ENCODE results near the gene GLDC. TPM values are rescaled to one million over a fixed set of nuclear protein-coding genes. Genes with fewer than 3 reads are reported as not detected.

The GLDC gene
- total RNA-seq, 1 donor from 2014 or later = 0.78 TPM

- no peak overlapping the region for H3K4me3 Mint-ChIP-seq (ENCODE audit: unreplicated experiment)
- no peak for DNase-seq (ENCODE audit: extremely low spot score, unreplicated experiment)
- no peaks in the 10 kb centered on the region for H3K36me3 Mint-ChIP-seq (ENCODE audit: unreplicated experiment)
- no peak for TF ChIP-seq CTCF (IDR thresholded peaks at IDR 0.05)
- no peaks in the 10 kb centered on the region for H3K9me3 Mint-ChIP-seq (ENCODE audit: unreplicated experiment)
- peaks cover 9% of the 10 kb centered on the region for H3K4me1 Mint-ChIP-seq (ENCODE audit: unreplicated experiment)
- peaks cover 56% of the 10 kb centered on the region for H3K27me3 Mint-ChIP-seq (ENCODE audit: unreplicated experiment)
- H3K27ac Mint-ChIP-seq (ENCODE audit: unreplicated experiment) = no peak overlapping the region
Observed at GRCh38 chr9:6640268-6641051, 5.1 kb downstream of the GLDC start.

- no peak for DNase-seq (ENCODE audit: extremely low spot score, unreplicated experiment)
- H3K27ac Mint-ChIP-seq (ENCODE audit: unreplicated experiment) = no peak overlapping the region
- peaks cover 4% of the 10 kb centered on the region for H3K4me1 Mint-ChIP-seq (ENCODE audit: unreplicated experiment)
- peaks cover 57% of the 10 kb centered on the region for H3K27me3 Mint-ChIP-seq (ENCODE audit: unreplicated experiment)
- H3K4me3 Mint-ChIP-seq (ENCODE audit: unreplicated experiment) = no peak overlapping the region
- H3K36me3 Mint-ChIP-seq (ENCODE audit: unreplicated experiment) = no peaks in the 10 kb centered on the region
- TF ChIP-seq CTCF (IDR thresholded peaks at IDR 0.05) = no peak
- no peaks in the 10 kb centered on the region for H3K9me3 Mint-ChIP-seq (ENCODE audit: unreplicated experiment)
Observed at GRCh38 chr9:6639622-6640021, 5.9 kb downstream of the GLDC start.

- Mint-ChIP-seq H3K27me3 (ENCODE audit: unreplicated experiment) (peaks cover 29% of the 10 kb centered on the region), H3K27ac (ENCODE audit: unreplicated experiment) (no peak overlapping the region), H3K4me3 (ENCODE audit: unreplicated experiment) (no peak overlapping the region), H3K4me1 (ENCODE audit: unreplicated experiment) (no peaks in the 10 kb centered on the region), H3K36me3 (ENCODE audit: unreplicated experiment) (no peaks in the 10 kb centered on the region), H3K9me3 (ENCODE audit: unreplicated experiment) (no peaks in the 10 kb centered on the region)
- TF ChIP-seq CTCF (IDR thresholded peaks at IDR 0.05) = no peak
- no peak for DNase-seq (ENCODE audit: extremely low spot score, unreplicated experiment)
Observed at GRCh38 chr9:6634444-6634843, 11.1 kb downstream of the GLDC start.

GRCh38 chr9:6633378-6633777 is 12.2 kb downstream of the GLDC start:
- H3K36me3 Mint-ChIP-seq (ENCODE audit: unreplicated experiment) = no peaks in the 10 kb centered on the region
- H3K9me3 Mint-ChIP-seq (ENCODE audit: unreplicated experiment) = no peaks in the 10 kb centered on the region
- no peak overlapping the region for H3K27ac Mint-ChIP-seq (ENCODE audit: unreplicated experiment)
- no peak for DNase-seq (ENCODE audit: extremely low spot score, unreplicated experiment)
- TF ChIP-seq CTCF (IDR thresholded peaks at IDR 0.05) = no peak
- H3K27me3 Mint-ChIP-seq (ENCODE audit: unreplicated experiment) = peaks cover 23% of the 10 kb centered on the region
- H3K4me3 Mint-ChIP-seq (ENCODE audit: unreplicated experiment) = no peak overlapping the region
- no peaks in the 10 kb centered on the region for H3K4me1 Mint-ChIP-seq (ENCODE audit: unreplicated experiment)

GRCh38 chr9:6632516-6633183 is 12.9 kb downstream of the GLDC start:
- TF ChIP-seq CTCF (IDR thresholded peaks at IDR 0.05) = no peak
- Mint-ChIP-seq H3K4me1 (ENCODE audit: unreplicated experiment) (no peaks in the 10 kb centered on the region), H3K27ac (ENCODE audit: unreplicated experiment) (no peak overlapping the region), H3K36me3 (ENCODE audit: unreplicated experiment) (no peaks in the 10 kb centered on the region), H3K9me3 (ENCODE audit: unreplicated experiment) (no peaks in the 10 kb centered on the region), H3K27me3 (ENCODE audit: unreplicated experiment) (peaks cover 26% of the 10 kb centered on the region), H3K4me3 (ENCODE audit: unreplicated experiment) (no peak overlapping the region)
- DNase-seq (ENCODE audit: extremely low spot score, unreplicated experiment) = no peak
